ENCODE data around the gene C15orf40.
A peak's percentile ranks its signal among the peaks of the same experiment; 100 is the strongest.

C15orf40 gene

GRCh38 chr15:82952158-82953081 is 59.0 kb downstream of the C15orf40 start, which contains the start of gene HOMER2:
Gene HOMER2 (minus strand): TSS chr15:82952720. CDS start chr15:82952535, 185 bp downstream.
- TF ChIP-seq CTCF (conservative IDR thresholded peaks at IDR 0.05; ENCODE audit: low read length): no peak
- H3K4me3 ChIP-seq (ENCODE audit: low read length): peak within 1 kb of the TSS; percentile 63
- peak; percentile 31 for DNase-seq (ENCODE audit: low read depth)

DNA sequence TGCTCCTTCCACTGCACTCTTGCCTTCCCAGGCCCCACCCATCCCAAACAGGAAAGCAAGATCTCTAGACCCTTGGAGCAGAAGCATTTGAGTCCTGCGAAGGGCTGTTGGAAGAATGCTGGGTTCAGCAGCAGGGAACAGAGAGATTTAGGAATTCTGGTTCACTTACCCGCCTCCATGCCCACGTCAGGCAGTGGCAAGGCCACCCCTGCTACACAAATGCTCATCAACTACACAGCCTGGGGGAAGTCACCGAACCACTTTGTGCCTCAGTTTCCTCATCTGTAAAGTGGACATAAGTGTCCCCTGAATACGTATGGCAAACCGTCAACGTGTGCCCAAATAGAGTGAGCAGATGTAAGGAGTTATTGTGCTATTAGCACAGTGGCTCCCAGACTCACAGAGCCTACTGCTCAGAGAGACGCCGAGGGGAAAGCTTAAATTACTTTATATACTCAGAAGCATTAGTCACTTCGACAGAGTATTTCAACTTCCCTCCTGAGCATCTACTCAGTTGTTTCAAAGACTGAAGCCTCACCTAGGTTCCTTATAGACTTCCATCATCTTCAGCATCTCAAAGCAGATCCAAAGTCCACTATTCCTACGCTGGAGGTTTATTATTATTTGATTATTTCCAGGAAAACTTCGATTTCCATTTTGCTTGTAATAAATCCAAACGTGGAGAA is 59.8 kb downstream of the C15orf40 start:
- DNase-seq (ENCODE audit: low read depth): peak; percentile 18
- no peak for TF ChIP-seq CTCF (conservative IDR thresholded peaks at IDR 0.05; ENCODE audit: low read length)
- peak overlapping the region; percentile 63 for H3K4me3 ChIP-seq (ENCODE audit: low read length)

GRCh38 chr15:82950746-82951370 is 60.6 kb downstream of the C15orf40 start:
- H3K4me3 ChIP-seq (ENCODE audit: low read length): no peak overlapping the region; the same call in 1 of the 2 replicates
- peak; percentile 3 for DNase-seq (ENCODE audit: low read depth)
- no peak for TF ChIP-seq CTCF (conservative IDR thresholded peaks at IDR 0.05; ENCODE audit: low read length)

DNA sequence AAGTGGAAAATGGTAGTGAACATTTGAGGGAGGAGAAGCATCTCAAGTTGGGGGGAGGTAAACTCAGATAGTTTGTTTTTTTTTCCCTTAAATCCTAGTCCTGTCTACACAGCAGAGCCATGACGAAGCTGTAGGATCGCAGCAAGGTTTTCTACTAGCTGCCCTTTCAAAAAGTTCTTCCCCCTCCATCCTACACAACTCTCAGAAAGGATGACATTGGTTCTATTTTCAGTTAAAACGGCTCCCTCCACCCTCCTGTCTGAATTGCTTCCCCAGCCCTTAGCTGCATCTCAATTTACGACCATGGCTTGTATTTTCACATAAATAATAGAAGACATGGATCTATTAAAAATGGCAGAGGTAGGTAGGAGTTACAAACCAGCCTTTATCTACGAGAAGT is 61.1 kb downstream of the C15orf40 start:
- DNase-seq (ENCODE audit: low read depth): no peak
- no peak overlapping the region for H3K4me3 ChIP-seq (ENCODE audit: low read length)
- TF ChIP-seq CTCF (conservative IDR thresholded peaks at IDR 0.05; ENCODE audit: low read length): no peak

GRCh38 chr15:82946155-82946701 is 65.2 kb downstream of the C15orf40 start:
- no peak overlapping the region for H3K4me3 ChIP-seq (ENCODE audit: low read length)
- DNase-seq (ENCODE audit: low read depth): no peak
- TF ChIP-seq CTCF (conservative IDR thresholded peaks at IDR 0.05; ENCODE audit: low read length): no peak

GRCh38 chr15:82945326-82945725 is 66.1 kb downstream of the C15orf40 start:
- H3K4me3 ChIP-seq (ENCODE audit: low read length): no peak overlapping the region
- no peak for DNase-seq (ENCODE audit: low read depth)
- TF ChIP-seq CTCF (conservative IDR thresholded peaks at IDR 0.05; ENCODE audit: low read length): no peak
